ENCODE results near the gene ZNF746.

DNA sequence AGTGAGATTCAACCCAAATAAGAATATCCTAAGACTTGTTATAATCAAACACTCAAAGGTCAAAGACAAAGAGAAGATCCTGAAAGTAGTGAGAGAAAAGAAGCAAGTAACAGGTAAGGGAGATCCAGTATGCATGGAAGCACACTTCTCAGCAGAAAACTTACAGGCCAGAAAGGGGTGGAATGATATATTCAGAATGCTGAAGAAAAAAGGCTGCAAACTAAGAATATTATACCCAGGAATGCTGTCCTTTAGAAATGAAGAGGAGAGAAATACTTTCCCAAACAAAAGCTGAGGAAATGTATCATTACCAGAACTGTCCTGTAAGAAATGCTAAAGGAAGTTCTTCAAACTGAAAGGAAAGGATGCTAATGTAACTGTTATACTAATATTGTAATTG lies 12.6 kb upstream of the ZNF746 start:
- TF ChIP-seq, protein P1, sequence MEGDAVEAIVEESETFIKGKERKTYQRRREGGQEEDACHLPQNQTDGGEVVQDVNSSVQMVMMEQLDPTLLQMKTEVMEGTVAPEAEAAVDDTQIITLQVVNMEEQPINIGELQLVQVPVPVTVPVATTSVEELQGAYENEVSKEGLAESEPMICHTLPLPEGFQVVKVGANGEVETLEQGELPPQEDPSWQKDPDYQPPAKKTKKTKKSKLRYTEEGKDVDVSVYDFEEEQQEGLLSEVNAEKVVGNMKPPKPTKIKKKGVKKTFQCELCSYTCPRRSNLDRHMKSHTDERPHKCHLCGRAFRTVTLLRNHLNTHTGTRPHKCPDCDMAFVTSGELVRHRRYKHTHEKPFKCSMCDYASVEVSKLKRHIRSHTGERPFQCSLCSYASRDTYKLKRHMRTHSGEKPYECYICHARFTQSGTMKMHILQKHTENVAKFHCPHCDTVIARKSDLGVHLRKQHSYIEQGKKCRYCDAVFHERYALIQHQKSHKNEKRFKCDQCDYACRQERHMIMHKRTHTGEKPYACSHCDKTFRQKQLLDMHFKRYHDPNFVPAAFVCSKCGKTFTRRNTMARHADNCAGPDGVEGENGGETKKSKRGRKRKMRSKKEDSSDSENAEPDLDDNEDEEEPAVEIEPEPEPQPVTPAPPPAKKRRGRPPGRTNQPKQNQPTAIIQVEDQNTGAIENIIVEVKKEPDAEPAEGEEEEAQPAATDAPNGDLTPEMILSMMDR (IDR thresholded peaks at IDR 0.05): no peak
- no peak for TF ChIP-seq POLR2A (IDR thresholded peaks at IDR 0.05)
